GM23338 (cell line): ENCODE measurements around the gene MYL4.

ENCODE experiments used
- CREB1 ChIP-seq: fragments of 250-450 bp; sonication (Bioruptor Pico); IDR thresholded peaks from 2 replicates; pipeline ENCODE4 v1.5.0; 2020; ENCODE audit warnings: low read depth, mild to moderate bottlenecking, moderate library complexity
- EZH2 ChIP-seq: fragments of 200-600 bp; sonication (generic); IDR thresholded peaks from one replicate; pipeline ENCODE4 v1.8.0; 2017; ENCODE audit warnings: antibody characterized with exemption, mild to moderate bottlenecking, low read depth; ENCODE audit not compliant: unreplicated experiment
- EZH2phosphoT487 ChIP-seq: fragments of 200-600 bp; sonication (generic); IDR thresholded peaks from one replicate; pipeline ENCODE4 v1.8.1; 2018; ENCODE audit warnings: antibody characterized with exemption; ENCODE audit not compliant: unreplicated experiment
- TF ChIP-seq, protein P1 (sequence below), 2 experiments: fragments of 200-600 bp in 1 of 2; sonication (generic) in 1 of 2; conservative IDR thresholded peaks; 2 replicates each; pipeline versions ENCODE4 v1.5.1 to v1.6.1; 2016 to 2017; ENCODE audit warnings: antibody characterized with exemption in 2 of 2, low read depth in 2 of 2, mild to moderate bottlenecking in 2 of 2, moderate library complexity in 1 of 2
- TF ChIP-seq, protein P2 (sequence below): fragments of 250-450 bp; sonication (Bioruptor Pico); IDR thresholded peaks from 2 replicates; pipeline ENCODE4 v1.5.0; 2020; ENCODE audit warnings: mild to moderate bottlenecking, moderate library complexity

DNA sequence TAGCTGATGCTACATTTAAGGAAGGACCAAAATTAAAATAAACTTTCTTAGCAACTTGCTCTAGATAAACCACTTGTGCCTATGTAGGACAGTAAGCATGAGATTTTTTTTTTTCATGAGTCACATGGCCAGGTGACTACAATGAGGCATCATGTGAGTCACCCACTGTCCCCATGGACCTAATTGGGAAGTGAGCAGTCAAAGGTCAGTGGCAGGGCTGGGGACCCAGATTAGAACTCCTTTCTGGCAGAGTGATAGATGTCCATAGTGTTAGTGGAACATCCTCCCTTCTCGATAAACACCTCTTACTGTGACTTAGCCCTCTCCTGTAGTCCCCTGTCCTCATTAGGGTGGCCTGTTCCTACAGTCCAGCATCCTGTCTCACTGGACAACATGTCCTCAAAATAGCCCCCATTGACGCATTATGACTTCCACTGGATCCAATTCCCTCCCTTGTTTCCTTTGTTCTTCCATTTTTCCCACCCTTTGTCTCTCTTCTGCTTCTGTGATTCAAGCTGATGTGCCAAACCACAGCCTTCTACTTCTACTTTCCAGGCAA is 56.9 kb downstream of the MYL4 start:
- TF ChIP-seq, protein P1, sequence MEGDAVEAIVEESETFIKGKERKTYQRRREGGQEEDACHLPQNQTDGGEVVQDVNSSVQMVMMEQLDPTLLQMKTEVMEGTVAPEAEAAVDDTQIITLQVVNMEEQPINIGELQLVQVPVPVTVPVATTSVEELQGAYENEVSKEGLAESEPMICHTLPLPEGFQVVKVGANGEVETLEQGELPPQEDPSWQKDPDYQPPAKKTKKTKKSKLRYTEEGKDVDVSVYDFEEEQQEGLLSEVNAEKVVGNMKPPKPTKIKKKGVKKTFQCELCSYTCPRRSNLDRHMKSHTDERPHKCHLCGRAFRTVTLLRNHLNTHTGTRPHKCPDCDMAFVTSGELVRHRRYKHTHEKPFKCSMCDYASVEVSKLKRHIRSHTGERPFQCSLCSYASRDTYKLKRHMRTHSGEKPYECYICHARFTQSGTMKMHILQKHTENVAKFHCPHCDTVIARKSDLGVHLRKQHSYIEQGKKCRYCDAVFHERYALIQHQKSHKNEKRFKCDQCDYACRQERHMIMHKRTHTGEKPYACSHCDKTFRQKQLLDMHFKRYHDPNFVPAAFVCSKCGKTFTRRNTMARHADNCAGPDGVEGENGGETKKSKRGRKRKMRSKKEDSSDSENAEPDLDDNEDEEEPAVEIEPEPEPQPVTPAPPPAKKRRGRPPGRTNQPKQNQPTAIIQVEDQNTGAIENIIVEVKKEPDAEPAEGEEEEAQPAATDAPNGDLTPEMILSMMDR (conservative IDR thresholded peaks at IDR 0.05; ENCODE audit: low read depth in 2 of 2): no peak
- TF ChIP-seq, protein P2, sequence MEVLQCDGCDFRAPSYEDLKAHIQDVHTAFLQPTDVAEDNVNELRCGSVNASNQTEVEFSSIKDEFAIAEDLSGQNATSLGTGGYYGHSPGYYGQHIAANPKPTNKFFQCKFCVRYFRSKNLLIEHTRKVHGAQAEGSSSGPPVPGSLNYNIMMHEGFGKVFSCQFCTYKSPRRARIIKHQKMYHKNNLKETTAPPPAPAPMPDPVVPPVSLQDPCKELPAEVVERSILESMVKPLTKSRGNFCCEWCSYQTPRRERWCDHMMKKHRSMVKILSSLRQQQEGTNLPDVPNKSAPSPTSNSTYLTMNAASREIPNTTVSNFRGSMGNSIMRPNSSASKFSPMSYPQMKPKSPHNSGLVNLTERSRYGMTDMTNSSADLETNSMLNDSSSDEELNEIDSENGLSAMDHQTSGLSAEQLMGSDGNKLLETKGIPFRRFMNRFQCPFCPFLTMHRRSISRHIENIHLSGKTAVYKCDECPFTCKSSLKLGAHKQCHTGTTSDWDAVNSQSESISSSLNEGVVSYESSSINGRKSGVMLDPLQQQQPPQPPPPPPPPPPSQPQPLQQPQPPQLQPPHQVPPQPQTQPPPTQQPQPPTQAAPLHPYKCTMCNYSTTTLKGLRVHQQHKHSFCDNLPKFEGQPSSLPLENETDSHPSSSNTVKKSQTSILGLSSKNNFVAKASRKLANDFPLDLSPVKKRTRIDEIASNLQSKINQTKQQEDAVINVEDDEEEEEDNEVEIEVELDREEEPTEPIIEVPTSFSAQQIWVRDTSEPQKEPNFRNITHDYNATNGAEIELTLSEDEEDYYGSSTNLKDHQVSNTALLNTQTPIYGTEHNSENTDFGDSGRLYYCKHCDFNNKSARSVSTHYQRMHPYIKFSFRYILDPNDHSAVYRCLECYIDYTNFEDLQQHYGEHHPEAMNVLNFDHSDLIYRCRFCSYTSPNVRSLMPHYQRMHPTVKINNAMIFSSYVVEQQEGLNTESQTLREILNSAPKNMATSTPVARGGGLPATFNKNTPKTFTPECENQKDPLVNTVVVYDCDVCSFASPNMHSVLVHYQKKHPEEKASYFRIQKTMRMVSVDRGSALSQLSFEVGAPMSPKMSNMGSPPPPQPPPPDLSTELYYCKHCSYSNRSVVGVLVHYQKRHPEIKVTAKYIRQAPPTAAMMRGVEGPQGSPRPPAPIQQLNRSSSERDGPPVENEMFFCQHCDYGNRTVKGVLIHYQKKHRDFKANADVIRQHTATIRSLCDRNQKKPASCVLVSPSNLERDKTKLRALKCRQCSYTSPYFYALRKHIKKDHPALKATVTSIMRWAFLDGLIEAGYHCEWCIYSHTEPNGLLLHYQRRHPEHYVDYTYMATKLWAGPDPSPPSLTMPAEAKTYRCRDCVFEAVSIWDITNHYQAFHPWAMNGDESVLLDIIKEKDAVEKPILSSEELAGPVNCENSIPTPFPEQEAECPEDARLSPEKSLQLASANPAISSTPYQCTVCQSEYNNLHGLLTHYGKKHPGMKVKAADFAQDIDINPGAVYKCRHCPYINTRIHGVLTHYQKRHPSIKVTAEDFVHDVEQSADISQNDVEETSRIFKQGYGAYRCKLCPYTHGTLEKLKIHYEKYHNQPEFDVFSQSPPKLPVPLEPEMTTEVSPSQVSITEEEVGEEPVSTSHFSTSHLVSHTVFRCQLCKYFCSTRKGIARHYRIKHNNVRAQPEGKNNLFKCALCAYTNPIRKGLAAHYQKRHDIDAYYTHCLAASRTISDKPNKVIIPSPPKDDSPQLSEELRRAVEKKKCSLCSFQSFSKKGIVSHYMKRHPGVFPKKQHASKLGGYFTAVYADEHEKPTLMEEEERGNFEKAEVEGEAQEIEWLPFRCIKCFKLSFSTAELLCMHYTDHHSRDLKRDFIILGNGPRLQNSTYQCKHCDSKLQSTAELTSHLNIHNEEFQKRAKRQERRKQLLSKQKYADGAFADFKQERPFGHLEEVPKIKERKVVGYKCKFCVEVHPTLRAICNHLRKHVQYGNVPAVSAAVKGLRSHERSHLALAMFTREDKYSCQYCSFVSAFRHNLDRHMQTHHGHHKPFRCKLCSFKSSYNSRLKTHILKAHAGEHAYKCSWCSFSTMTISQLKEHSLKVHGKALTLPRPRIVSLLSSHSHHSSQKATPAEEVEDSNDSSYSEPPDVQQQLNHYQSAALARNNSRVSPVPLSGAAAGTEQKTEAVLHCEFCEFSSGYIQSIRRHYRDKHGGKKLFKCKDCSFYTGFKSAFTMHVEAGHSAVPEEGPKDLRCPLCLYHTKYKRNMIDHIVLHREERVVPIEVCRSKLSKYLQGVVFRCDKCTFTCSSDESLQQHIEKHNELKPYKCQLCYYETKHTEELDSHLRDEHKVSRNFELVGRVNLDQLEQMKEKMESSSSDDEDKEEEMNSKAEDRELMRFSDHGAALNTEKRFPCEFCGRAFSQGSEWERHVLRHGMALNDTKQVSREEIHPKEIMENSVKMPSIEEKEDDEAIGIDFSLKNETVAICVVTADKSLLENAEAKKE (CRISPR knock-in tag): no peak
- no peak for TF ChIP-seq EZH2
- TF ChIP-seq EZH2phosphoT487: no peak
- no peak for TF ChIP-seq CREB1 (CRISPR knock-in tag)
